GM19438 (cell line): Measurements from ENCODE around the gene CHEK2.
"Not testable (repeated sequence)": the region's sequence is repeated elsewhere in the genome, so short reads cannot be mapped to it uniquely, and the experiment has no call there.

Source experiments
- ATAC-seq: cut with Tn5 transposase; IDR thresholded peaks from one replicate; pipeline ENCODE4 v1.9.1; 2021; ENCODE audit warnings: low read depth; ENCODE audit not compliant: unreplicated experiment

Gene CHEK2

GRCh38 chr22:28742562-28742962 is 942 bp upstream of the CHEK2 start:
- no peak for ATAC-seq

DNA sequence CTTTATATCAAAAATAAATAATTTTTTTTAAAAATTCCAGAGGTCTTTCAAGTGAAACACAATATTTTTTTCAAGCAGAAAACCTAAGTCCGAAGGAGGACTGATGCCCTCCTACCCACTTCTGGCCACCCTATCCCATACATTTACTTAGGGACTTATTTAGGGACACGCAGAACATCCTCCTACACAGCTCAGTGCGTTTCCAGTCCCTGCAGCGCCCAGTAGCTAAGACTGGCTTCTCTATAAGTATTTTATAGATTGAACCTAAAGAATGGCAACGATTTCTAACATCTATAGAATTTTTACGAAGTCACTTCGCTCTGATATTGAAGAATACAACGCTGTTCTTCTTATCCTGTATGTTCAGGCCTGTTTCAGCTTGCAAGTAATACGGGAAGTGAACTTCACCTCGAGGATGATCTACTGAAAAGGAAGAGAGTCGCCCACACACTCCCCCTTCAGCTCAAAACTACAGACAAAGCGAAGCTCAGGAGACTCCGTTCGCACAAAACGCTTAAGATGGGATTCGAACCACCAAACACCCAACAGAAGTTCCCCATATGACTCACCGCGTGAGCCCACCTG is 328 bp downstream of the CHEK2 start:
- ATAC-seq, result no peak

DNA sequence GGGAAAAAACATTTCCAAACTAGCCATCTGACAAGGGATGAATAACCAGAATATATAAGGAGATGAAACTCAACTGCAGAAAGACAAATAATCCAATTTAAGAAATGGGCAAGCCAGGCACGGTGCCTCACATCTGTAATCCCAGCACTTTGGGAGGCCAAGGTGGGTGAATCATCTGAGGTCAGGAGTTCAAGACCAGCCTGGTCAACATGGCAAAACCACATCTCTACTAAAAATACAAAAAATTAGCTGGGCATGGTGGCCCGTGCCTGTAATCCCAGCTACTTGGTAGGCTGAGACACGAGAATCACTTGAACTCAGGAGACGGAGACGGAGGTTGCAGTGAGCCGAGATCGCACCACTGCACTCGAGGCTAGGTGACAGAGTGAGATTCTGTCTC is 2.7 kb downstream of the CHEK2 start:
- ATAC-seq, result not testable (repeated sequence)

- ATAC-seq, result no peak
Measured at GRCh38 chr22:28737701-28738100, 3.9 kb downstream of the CHEK2 start.

DNA sequence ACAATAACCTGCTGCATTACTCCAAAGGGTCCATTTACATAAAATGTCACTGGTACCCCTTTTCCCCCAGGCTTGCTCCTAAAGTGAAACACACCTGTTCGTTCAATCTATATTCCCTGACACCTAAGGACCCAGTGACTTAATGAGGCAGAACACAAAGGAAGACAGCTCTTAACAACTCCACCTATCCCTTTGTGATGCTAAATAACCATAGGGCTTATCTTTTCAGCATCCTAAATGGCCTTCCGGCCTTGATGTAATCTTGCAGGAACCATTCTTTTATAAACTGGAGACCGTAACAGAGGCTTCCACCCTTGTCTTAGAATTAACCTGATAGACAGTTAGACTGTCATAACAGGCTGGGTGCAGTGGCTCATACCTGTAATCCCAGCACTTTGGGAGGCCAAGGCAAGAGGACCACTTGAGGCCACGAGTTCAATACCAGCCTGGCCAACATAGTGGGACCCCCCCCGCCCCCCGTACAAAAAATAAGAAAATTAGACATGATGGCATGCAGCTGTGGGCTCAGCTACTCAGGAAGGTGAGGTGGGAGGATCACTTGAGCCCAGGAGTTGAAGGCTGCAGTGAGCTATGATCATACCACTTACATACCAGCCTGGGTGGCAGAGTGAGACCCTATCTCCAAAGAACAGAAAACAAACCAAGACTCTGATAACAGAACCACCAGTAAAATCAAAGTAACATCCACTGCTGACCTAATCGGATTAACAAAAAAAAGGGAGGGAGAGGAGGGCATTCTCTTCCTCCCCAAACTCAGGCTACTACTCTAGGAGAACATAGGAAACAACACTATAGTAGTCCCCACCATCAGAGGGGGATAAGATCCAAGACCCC is 5.1 kb downstream of the CHEK2 start:
- no peak for ATAC-seq

DNA sequence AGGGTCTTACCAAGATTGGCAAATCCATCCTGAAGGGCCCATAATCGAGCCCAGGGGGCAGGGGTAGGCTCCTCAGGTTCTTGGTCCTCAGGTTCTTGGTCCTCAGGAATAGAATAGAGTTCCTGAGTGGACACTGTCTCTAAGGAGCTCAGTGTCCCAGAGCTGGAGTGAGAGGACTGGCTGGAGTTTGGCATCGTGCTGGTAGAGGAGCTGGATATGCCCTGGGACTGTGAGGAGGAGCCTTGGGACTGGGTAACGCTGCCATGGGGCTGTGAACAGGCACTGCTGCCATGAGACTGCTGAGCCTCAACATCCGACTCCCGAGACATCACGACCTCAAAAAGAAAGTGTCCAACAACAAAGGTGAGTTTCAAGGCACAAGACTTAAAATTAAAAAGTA is 7.2 kb downstream of the CHEK2 start:
- ATAC-seq, result no peak

- no peak for ATAC-seq
Measured at GRCh38 chr22:28730179-28730578, 11.4 kb downstream of the CHEK2 start.

- no peak for ATAC-seq
Measured at GRCh38 chr22:28728621-28729313, 12.9 kb downstream of the CHEK2 start.

GRCh38 chr22:28728002-28728401 is 13.6 kb downstream of the CHEK2 start:
- no peak for ATAC-seq

GRCh38 chr22:28718044-28718443 is 23.6 kb downstream of the CHEK2 start:
- no peak for ATAC-seq

DNA sequence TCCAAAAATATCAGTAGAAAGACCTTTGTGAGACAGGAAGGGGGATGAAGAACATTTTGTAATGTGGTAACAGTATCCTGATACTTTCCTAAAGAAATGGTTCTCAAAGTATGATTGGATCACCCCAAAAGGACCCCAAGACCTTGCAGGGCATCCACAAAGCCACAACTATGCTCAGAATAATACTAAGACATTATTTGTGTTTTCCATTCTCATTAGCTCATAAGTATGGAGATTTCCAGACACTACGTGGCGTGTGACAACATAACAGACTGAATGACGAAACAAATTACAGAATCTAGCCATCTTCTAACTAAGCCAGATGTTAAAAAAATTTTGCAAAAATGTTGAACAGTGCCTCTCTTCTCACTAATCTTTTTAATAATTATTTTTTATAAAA is 24.9 kb downstream of the CHEK2 start:
- no peak for ATAC-seq

DNA sequence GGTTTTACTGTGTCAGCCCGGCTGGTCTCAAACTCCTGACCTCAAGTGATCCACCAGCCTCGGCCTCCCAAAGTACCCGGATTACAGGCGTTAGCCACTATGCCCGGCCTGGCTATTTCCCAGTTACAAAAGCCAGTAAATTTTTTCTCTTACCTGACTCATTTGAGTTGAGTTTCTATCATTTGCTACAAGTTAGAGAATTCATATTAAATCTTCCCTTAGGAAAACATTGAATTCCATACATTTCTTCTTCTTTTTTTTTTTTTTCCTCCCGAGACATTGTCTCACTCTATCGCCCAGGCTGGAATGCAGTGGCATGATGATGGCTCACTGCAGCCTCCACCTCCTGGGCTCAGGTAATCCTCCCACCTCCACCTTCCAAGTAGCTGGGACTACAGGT is 26.0 kb downstream of the CHEK2 start:
- no peak for ATAC-seq

DNA sequence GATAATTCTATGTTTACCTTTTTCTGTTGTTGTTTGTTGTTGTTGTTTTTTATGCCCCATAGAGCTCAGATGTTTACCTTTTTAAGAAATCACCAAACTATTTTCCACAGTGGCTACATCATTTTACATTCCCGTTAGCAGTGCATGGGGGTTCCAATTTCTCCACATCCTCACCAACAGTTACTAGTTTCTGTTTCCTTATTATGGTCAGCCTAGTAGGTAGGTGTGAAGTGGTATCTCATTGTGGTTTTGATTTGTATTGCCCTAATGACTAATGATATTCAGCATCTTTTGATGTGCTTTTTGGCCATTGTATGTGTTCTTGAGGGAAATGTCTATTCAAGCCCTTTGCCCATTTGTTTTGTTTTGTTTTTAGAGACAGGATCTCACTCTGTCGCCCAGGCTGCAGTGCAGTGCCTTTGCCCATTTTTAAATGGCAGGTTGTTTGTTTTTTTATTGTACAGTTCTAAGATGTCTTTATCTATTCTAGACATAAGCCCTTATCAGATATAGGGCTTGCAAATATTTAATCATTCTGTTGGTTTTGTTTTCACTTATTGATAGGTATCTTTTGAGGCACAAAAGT is 27.5 kb downstream of the CHEK2 start:
- ATAC-seq, result no peak

DNA sequence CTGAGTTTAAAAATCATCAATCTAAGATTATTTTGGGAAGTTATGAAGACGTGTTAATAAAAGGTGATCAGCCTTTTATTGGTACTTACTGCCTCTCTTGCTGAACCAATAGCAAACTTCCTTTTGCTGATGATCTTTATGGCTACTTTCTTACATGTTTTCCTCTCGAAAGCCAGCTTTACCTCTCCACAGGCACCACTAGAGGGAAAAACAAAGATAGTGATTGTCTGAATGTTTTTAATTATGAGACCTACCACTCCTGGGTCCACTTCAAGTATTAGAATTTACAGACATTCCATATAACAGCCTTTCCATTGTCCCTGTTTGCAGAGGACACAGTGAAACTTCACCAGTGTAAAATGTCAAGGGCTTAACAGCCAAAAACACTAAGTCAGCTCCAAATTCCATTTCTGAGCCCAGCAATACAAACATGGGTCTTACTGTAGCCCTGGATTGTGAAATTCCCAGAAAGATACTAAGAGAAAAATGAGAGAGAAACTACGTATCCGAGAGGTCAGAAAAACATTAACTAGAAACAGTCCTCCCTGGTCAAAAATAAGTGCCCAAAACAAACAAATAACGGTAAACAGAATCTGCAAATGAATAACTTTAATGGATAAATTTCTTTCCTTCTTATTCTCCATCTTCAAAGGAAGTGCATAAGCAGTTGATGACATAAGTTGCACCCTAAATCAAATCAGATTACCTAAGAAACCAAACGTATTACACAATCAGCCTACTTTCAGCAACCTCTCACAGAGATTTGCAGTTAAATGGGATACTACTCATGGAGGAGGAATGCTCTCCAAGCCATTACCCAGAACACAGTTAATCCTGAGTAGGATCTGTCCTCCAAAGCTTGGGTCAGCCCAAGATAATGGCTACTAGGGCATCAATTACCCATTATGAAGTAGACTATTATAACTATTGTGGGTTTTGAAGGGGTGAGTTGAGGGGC is 29.5 kb downstream of the CHEK2 start:
- ATAC-seq, result no peak

DNA sequence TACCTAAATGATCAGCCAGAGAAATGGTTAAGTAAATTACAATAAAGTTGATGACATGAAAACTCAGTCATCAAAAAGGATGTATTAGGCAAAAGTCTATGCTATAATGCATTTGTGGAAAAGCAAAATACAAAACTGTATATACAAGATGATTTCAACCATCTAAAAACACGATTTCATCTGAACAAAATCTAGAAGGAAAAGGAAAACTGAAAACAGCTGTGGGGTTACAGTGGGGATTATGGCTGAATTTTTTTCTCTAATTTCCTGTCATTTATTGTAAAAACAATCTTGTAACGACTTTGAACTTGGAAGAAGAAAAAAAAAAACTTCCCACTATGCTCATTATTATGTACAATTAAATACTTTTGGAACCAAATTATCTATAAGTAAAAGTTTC is 30.3 kb downstream of the CHEK2 start:
- no peak for ATAC-seq

DNA sequence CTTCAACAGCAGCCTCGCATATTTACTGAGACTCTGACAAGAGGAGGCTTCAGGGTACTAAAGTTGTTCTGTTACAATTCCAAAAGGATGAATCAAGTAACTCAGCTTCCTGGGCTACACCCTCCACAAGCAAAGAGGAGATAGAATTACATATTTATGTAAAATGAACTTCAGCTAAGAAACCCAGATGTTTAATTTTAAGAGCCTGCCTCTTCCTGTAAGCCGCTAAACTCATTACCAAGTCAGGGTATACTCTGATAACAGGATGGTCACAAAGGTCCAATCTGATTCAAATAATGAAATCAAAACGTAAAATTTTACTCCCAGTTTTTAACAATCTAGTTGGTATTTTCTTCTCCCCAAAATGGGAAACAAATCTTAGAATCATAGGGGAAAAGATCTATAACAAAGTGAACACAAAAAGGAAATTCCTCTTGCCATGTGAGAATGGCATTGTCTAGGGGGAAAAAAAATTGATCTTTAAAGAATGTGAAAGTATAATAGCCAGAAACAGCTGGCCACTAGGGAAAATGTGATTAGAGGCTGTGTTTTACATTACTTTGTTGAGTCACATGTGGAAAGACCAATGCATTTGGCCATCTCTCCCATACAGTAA is 30.9 kb downstream of the CHEK2 start:
- ATAC-seq, result no peak

DNA sequence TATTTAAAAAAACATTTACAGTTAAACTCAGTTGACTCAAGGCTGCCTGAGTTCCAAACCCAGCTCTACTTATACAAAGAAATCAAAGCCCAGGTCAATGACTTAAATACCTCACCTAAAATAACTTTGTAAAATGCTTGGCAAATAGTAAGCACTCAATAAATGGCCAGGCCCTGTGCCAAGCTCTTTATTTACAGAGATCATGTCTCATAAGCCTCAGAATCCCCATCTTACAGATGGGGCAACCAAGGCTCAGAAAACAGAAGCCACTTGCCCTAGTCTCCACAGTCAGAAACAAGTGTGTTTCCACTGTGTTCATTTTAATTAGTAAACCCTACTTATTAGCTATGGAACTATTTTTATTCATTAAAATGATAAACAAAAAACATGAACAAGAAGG is 31.5 kb downstream of the CHEK2 start:
- ATAC-seq, result no peak

DNA sequence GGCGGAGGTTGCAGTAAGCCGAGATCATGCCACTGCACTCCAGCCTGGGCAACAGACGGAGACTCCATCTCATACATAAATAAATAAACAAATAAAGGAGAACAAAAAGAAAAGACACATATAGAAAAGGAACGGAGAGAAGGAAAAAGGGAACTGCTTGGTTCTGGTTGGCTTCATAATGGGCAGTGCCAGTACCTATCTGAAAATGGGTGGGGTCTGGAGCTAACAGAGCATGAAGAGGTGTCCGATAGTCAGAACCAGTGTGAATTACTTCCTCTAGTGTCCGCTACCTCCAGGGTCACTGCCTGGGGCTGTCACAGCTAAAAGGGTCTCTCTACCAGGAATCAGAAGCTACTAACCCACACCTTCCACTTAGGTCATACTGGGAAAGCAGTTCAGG is 34.8 kb downstream of the CHEK2 start:
- no peak for ATAC-seq

DNA sequence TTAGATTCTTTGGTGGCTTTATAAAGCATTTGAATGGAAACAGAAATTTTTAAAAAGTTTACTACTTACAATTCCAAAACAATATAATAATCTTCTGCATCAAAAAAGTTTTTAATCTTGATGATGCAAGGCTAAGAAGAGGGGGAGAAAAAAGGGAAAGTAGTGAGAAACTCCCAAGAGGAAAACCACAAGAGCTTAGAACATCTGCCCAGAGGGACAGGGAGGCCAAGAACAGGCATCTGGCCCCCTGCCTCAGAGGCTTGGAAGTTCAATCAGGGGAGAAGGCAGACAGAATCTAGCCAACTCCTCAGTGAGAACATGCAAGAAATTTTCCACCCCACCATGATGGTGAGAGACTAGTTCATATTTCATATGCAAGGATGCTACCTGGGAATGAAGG is 38.2 kb downstream of the CHEK2 start:
- ATAC-seq, result no peak

GRCh38 chr22:28702891-28703290 is 38.7 kb downstream of the CHEK2 start:
- no peak for ATAC-seq
